ENCODE measurements around the gene POLR2A.
"Not testable (repeated sequence)": the region's sequence is repeated elsewhere in the genome, so short reads cannot be mapped to it uniquely, and the experiment has no call there.

The POLR2A gene

DNA sequence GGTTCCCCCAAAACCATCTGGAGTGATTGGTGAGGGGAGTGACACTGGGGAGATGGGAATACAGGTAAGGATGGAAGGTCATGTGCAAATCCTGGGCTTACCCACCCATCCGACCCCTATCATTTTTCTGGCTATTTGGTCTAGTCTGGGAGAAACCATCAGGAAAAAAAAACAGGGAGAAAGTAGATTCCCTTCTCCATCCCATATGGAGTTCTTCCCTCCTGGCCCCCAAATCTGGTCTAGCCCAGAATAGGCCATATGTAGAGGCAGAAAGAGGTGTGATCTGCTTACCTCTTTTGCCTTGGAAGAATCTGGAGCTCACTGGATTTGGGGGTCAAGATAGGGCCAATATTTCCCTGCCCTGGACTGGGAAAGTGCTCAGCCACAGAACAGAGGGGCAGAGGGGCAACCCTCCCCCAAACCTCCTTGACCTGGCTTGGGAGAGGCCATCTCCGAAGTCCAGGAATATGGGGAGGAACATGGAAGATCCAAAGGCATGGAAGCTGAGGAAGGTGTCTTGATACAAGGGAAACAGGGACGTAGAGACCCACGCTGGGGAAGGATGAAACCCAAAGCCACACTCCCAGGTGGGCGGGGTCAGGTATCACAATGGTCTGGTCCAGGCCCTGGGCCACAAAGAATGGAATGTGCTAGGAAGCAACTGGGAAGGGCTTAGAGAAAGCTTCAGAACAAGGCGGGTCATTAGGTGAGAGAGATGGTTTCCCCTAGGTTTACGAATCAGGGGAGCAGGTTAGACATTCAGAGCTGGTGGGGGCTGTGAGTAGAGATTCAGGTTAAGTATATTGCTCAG, 23.1 kb upstream of the POLR2A start:
- DNase-seq: no peak

DNA sequence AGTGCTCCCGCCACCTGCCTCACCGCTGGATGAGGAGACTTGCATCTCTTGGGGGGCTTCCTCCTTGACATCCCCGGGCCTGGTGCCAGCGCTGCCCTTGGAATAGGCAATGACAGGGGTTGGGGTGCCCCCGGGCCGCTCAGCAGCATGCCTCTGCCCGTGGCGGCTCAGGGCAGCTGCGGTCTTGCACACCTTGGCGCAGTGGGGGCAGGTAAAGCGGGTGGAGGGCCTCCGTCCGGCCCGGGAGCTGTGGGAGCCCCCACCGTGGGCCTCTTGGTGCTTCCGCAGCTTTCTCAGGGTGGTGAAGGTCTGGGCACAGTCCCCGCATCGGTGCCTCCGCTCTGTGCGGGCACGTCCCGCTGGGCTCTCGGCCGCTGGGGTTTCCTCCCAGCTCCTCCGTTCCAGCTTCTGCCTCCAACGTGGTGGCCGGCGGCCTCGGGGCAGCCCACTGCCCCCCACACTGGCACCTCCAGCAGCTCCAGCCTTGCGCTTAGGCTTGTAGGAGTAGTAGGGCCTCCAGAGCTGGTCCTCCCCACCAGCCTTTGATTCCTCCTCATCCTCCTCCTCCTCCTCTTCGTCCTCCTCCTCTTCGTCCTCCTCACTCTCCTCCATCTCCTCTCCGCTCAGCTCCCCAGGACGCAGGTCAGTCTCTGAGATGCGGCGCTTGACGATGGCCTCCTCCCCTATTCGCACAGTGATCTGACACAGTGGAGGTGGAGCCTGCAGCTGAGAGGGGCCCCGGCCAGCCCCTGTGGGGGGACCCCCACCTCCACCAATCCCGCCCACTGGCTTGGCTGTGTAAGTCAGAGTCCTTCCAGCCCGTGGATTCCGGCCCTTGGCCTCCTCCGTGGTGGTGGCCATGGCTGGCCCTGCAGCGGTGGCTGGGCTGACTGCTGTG, 21.4 kb upstream of the POLR2A start:
- no peak for DNase-seq

DNA sequence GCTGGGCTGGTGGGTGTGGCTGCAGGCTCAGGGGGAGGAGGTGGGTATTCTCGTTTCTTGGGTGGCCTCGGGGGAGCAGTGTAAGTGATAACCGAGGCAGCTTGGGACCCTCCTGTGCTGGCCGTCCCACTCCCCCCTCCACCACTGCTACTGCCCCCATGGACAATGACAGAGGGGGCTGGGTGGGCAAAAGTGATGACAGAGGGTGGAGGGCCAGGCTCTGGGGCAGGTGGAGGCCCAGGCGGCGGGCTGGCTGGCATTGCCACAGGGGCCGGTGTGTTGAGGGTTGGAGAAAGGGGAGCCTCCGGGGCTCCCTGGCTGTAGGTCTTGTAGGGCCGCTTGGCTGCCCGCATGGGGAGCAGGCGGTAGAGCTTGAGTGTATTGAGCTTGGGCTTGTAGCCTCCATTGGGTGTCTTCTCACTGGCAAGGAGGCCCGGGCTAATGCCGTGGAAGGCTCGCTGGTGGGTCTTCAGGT, 20.8 kb upstream of the POLR2A start:
- no peak for DNase-seq

DNA sequence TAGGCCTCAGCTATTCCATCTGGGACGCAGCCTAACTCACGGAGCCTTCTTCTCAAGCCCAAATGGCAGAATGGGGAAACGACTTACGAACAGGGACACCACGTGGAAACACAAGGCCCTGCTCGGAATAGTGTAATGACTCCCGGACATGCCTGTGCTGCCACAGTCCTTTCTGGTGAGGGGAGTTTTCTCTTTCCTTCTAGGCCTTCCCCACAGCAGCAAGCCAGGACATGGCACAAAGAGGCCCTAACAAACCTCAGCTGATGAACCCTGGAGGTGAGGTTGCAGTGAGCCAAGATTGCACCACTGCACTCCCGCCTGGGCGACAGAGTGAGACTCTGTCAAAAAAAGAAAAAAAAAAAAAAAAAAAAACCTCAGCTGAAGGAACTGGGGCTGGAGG, 20.1 kb upstream of the POLR2A start:
- DNase-seq: no peak

DNA sequence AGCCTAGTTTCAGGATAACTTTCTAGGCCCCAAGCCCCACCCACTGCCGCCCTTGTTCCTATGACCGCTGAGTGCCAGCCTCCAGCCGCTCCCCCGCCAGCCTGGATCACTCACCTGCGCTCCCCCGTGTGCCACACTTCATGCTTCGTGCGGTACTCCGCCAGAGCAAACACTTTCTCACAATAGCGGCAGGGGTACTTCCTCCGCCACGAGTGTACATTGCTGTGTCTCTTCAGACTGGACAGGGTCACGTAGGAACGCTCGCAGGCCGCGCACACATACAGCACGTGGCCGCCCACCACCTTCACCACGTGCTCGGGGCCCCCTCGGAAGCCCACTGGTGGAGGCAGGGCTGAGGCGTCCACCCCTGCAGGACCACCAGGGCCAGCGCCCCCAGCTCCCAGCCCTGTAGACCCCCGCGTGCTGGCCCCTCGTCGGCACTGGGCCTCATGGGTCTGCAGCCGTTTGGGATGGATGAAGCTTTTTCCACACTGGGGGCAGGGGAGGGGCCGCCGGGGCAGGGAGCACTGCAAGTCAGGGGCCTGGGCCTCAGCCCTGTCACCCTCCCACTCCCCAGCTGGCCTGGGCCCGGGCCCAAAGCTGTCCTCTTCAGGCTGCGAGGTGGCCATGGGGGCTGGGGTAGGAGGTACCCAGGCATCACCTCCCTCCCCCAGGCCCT, 18.4 kb upstream of the POLR2A start:
- no peak for DNase-seq

DNA sequence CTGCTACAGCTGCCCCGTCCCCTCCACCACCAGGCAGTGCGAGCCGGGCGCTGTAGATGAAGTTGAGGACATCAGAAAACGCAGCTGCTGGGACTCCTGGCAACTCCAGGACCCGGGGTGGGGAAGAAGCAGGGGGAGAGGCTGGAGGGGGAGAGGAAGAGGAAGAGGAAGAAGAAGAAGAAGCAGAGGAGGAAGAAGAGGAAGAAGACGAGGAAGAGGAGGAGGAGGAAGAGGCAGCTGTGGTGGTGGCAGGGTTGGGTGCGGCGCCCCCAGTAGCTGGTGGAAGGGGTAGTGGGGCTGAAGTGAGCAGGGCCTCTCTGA, 17.9 kb upstream of the POLR2A start:
- DNase-seq: no peak

DNA sequence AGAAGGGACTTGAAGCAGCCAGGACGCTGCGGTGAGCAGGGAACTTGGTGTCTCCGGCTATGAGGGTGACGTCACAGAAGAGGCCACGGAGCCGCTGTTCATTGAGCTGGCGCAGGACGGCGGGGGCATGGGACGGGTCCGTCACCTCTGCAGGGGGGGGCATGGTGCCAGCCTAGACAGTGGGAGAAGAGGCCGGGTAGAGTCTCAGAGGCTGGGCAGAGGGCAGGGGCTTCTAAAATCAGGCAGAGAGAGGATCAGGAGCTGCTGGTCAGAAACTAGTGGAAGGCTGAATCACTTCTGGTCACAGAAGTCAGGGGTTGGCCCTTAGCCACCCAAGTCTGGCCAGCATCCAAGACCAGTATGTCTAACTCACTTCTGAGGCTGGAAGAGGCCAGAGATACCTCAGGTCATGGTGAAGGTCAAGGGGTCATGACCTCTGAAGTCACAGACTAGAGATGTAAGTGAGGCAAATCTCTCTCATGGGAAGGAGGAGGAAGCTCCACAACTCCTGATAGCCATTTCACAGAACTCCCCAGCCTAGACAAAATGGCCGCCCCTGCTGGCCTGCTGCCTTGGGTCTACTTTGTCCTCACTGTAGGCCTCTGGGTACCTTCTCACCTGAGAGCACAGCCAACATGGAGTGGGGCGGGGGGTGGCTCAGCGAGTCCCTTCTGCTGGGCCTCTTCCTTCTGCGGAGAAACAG, 17.4 kb upstream of the POLR2A start:
- no peak for DNase-seq

DNA sequence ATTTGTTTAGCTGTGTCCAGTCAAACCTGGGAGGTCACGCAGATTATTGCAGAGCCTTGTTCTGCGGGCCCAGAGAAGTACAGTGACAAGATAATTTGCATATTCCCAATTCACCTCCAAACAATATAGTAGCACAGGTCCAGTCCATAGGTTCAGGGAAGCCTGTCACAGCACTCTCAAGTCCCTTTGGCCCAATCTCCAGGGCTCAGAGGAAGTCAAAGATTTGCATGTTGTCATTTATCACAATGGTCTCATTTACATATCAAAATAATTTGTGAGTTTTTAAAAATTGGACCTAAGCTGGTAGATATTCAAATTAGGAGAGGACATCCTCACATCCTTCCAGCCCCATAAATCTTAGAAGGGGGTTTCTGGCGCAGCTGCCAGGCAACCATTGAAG, 16.7 kb upstream of the POLR2A start:
- no peak for DNase-seq

DNA sequence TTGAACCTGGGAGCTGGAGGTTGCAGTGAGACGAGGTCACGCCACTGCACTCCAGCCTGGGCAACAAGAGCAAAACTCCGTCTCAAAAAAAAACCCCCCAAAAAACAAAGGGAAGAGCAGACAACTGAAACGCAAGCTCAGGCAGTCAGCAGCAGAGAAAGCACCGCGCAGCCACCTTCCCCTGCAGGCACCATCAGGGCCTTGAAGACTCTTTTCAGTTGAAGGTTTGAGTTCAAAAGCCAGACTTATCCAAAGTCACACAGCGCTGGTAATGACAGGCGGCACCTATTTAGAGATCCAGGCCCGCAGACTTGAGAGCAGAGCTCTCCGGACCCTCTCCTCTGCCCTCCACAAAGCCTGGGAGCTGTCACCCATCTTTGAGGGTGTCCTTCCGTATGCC, 15.9 kb upstream of the POLR2A start:
- DNase-seq: no peak

DNA sequence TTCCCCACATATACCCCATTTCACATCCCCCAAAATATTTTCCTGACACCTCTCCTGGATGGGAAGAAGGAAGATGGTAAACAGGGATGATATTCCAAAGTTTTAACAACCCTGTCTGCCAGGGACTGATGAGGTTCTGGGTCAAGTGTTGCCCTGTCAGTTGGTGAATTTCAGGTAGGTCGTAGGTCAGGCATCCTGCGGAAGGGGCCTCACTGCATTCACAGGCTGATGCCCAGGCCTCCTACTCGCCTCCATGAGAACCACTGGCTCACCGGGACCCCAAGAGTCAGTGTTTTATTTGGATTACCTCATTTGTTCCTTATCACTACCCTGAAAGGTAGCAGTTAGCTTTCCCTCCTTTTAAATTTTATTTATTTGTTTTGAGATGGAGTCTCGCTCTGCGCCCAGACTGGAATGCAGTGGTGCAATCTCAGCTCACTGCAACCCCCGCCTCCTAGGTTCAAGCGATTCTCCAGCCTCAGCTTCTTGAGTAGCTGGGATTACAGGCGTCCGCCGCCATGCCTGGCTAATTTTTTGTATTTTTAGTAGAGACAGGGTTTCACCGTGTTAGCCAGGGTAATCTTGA, 15.3 kb upstream of the POLR2A start:
- no peak for DNase-seq

DNA sequence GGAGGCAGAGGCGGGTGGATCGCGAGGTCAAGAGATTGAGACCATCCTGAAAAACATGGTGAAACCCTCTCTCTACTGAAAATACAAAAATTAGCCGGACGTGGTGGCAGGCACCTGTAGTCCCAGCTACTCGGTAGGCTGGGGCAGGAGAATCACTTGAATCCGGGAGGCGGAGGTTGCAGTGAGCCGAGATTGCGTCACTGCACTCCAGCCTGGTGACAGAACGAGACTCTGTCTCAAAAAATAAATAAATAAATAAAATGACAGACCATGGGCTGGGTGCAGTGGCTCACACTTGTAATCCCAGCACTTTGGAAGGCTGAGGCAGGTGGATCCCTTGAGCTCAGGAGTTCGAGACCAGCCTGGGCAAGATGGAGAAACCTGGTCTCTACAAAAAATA, 14.3 kb upstream of the POLR2A start:
- DNase-seq: not testable (repeated sequence)

DNA sequence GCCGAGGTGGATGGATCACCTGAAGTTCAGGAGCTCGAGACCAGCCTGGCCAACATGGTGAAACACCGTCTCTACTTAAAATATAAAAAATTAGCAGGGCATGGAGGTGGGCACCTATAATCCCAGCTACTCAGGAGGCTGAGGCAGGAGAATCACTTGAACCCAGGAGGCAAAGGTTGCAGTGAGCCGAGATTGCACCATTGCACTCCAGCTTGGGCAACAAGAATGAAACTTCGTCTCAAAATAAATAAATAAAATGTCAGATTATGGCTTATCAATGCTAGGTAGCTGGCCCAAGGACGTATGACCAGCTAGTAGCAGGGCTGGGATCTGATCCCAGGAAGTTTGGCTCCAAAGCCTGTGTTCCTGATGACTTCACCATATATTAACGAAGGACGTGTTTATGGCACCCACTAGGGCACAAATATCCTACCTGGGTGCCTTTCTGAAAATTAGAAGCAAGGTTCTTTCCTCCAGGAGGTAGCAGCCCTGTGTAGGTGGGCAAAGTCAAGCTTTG, 13.7 kb upstream of the POLR2A start:
- not testable (repeated sequence) for DNase-seq

DNA sequence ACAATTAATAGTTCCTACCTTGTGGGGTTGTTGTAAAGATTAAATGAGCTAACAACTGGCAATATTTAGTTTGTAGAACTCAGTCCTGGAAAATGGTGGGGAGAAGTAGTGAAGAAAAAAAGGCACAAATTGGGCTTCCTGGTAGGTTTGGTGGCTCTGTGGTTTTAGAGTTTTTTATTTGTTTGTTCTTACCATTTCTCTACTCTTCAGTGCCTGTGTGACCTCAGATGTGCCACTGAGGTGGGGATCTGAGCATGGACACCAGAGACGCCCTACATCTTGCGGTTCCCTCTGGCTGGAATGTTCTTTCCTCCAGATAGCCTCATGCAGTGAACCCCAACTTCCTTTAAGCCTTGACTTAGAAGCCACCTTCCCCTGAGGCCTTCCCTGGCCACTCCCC, 12.4 kb upstream of the POLR2A start:
- no peak for DNase-seq

DNA sequence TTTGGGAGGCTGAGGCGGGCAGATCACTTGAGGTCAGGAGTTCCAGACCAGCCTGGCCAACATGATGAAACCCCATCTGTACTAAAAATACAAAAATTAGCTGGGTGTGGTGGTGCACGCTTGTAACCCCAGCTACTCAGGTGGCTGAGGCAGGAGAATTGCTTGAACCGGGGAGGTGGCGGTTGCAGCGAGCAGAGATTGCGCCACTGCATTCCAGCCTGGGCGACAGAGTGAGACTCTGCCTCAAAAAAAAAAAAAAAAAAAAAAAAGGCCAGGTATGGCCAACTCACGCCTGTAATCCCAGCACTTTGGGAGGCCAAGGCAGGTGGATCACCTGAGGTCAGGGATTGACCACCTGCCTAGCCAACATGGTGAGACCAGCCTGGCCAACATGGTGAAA, 9.4 kb upstream of the POLR2A start:
- DNase-seq: not testable (repeated sequence)

DNA sequence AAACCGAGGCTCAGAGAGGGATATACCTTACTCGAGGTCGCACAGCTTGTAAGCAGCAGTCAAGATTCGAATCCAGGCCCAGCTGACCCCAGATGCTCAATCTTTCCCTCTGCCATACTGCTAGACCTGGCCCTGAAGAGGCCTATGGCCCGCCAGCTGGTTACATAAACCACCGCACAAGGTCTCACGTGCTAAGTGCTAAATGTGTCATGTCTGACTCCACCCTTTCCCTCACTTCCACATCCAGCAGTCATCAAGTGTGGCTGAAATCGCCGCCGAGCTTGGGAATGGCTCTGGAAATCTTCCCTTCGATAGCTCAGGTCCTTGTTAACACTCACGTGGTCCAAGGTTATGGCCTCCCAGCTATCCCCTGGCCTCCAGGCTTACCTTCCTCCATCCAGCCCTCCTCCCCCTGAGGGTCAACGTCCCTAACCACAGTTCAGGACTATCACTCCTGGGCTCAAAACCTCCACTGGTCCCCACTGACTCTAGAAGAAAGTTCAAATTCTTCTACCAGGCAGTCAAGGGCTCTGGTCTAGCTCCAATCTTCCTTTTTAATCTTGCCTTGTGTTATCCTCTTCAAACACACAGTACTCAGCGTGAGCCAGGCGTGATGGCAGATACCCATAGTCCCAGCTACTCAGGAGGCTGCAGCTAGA, 8.3 kb upstream of the POLR2A start:
- no peak for DNase-seq

DNA sequence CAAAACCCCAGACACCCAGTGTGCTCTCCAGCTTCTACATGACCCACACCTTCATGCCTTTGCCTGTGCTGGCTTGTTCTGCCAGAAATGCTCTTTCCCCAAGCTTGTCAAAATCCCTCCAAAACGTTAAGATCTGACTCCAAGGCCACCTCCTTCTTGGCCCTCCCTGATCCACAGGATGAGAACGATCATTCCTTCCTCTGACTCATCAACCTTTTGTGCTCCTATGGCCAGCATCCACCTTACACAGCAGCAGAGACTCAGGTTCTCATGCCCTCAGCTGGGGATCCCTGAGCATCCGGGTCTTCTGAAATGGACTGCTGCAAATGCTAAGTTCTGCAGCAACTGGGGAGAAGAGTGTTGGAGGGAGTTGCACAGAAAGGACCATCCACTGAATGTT, 7.7 kb upstream of the POLR2A start:
- DNase-seq: no peak

DNA sequence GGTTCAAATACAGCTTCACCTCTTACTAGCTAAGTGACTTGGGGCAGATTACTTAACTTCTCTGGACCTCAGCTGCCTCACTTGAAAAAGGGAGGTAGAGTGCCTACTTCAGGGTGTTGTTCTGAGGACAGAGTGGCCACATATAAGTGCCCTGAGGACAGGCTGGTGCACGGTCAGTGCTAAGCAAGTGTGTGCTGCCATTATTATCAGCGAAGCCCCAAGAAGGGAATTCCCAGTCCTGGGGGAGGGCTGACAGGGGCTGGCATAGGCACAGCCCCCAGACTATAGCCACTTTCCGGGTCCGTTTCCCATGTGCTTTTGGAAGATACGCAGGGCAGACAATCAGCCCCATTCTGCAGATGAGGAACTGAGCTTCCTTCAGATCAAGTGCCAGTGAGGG, 7.2 kb upstream of the POLR2A start:
- no peak for DNase-seq

DNA sequence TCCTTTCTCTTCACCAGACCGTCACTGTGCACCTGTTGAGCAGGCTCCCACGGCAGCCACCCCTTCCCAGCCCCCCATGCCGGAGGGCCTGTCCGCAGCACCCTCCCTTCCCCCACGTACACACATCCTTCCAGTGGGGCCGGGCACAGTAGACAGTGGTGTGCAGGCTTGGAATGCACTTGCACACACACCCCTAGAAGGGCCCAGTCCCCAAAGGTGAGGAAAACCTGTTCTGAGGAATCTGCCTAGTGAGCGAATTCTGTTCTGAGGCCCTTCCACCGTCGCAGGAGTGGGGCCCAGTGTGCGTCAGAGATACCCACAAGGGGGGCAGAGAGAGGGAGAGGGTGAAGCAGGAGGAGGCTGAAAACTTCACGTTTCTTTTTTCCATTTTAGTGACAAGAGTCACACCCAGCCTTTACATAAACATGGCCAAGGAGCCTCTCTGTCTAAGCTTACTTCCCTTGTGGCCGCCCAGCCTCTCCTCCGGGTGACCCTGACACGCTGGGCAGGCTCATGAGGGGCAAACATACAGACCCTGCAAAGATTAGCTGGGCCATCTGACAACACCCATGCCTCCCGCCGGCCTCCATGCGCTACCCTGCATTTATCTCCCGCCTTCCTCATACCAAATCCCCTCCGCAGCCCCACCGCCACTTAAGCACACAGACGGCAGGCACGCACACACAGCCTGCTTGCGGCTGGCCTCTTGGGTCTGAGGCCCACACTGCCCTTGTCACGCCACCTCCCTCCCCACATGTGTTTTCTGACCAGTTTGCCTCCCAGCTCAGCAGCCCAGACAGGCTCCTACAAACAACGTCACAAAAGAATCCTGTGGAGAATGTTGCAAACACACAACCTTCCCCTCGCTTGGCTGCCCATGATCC, 6.5 kb upstream of the POLR2A start:
- DNase-seq: no peak

DNA sequence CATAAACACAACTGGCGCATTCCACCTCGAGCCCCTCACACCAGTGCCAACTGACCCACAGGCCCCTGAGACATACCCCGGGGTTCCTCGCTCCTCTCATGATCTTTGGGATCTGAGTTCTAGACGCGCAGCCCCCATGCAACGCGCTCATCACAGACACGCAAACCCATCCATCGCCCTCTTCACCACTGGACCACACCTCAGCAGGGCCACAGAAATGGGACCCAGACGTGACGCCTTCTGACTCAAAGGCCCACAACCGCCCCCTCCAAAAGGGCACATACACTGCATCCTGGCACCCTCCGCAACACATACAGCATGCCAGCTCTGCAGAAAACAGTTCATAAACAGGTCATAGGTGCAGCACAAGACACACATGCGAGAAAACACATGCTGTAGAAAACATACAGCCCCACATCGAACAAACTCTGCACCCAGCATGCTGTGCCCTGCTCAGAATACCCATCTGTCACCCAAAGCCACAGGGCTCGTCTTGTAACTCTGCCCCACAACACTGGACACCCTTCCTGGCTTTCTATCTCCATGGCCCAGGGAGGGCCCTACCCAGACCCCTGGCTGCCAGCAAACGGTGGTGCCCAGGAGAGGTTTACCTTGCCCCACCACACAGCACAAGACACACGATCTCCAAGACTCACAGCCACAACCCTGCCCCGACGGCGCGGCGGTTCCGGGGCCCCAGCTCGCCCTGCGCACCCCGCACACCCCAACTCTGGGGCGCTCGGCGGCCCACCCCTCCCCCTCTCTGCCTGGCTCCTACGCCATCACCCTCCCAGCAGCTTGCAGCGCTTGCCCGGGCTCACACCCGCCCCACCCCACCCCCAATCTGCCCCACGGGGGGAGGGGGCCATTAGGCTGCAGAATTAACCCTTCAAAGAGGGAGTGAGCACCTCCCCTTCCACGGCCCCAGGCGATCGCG, 5.6 kb upstream of the POLR2A start:
- peak; percentile 71 for DNase-seq

All from T-helper 9 cell (primary cell).